HG02642 (cell line): ENCODE data around the gene ZBTB12.
"Not testable (repeated sequence)": the region's sequence is repeated elsewhere in the genome, so short reads cannot be mapped to it uniquely, and the experiment has no call there.

Source experiments
- ATAC-seq: cut with Tn5 transposase; IDR thresholded peaks from one replicate; pipeline ENCODE4 v1.9.1; 2021; ENCODE audit warnings: mild to moderate bottlenecking; ENCODE audit not compliant: unreplicated experiment, poor library complexity

ZBTB12 gene

GRCh38 chr6:31901953-31902643, at the start of gene ZBTB12:
Gene ZBTB12 (minus strand): TSS chr6:31902086. CDS start chr6:31901305, 781 bp downstream.
- ATAC-seq, result peak; percentile 47

- no peak for ATAC-seq
These were observed 48.2 kb upstream of the ZBTB12 start for GRCh38 chr6:31949926-31950548.

DNA sequence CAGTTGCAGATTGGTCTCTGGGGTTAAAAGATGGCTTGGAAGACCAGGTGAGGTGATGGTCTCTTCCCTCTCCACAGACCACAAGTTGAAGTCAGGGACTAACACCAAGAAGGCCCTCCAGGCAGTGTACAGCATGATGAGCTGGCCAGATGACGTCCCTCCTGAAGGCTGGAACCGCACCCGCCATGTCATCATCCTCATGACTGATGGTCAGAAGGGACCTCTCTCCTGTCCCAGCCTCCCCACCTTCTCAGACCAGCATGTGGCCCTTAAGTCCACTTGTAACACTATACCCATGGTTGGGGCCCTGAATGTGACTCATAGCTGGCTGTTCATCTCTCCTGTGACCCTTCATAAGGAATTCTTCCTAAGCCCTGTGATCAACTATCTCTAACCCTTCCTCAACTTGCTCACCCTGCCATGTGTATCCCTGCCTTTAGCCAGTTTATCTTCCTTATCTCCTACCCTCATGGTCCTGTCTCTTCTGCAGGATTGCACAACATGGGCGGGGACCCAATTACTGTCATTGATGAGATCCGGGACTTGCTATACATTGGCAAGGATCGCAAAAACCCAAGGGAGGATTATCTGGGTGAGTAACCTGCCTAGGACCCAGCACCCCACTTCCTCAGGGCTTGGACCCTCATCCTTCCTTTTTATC, 47.0 kb upstream of the ZBTB12 start:
- ATAC-seq, result no peak

- no peak for ATAC-seq
These were observed 46.4 kb upstream of the ZBTB12 start for GRCh38 chr6:31948306-31948705.

- no peak for ATAC-seq
These were observed 46.0 kb upstream of the ZBTB12 start for GRCh38 chr6:31947864-31948263.

DNA sequence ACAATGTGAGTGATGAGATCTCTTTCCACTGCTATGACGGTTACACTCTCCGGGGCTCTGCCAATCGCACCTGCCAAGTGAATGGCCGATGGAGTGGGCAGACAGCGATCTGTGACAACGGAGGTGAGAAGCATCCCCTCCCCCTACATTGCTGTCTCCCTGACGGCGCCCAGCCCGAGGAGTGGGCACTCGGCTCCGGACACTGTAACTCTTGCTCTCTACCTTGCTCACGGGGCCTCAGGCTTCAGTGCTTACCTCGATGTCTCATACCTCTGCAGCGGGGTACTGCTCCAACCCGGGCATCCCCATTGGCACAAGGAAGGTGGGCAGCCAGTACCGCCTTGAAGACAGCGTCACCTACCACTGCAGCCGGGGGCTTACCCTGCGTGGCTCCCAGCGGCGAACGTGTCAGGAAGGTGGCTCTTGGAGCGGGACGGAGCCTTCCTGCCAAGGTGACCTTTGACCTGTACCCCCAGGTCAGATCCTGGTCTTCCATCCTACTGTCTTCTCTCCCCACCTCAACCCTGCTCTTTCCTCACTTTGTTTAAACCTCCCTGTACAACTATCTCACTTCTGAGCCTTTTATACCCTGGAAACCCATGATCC, 45.3 kb upstream of the ZBTB12 start:
- ATAC-seq, result no peak

DNA sequence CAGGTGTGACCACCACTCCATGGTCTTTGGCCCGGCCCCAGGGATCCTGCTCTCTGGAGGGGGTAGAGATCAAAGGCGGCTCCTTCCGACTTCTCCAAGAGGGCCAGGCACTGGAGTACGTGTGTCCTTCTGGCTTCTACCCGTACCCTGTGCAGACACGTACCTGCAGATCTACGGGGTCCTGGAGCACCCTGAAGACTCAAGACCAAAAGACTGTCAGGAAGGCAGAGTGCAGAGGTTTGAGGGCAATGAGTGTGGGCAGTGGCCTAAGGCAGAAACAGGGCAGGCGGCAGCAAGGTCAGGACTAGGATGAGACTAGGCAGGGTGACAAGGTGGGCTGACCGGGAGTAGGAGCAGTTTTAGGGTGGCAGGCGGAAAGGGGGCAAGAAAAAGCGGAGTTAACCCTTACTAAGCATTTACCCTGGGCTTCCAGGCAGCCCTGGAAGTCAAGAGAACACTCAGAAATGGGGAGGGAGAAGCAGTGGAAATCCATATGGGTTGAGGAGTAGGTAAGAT, 44.5 kb upstream of the ZBTB12 start:
- ATAC-seq, result no peak

- no peak for ATAC-seq
These were observed 43.9 kb upstream of the ZBTB12 start, which contains the start of gene CFB for GRCh38 chr6:31945507-31946369. Gene CFB (plus strand): TSS chr6:31946095. CDS start chr6:31946222, 127 bp downstream.

GRCh38 chr6:31945154-31945506, 43.2 kb upstream of the ZBTB12 start:
- ATAC-seq, result no peak

- no peak for ATAC-seq
These were observed 41.9 kb upstream of the ZBTB12 start for GRCh38 chr6:31943742-31944141.

- no peak for ATAC-seq
These were observed 38.4 kb upstream of the ZBTB12 start for GRCh38 chr6:31940256-31940664.

GRCh38 chr6:31935823-31936222, 33.9 kb upstream of the ZBTB12 start:
- no peak for ATAC-seq

- ATAC-seq, result no peak
These were observed 33.1 kb upstream of the ZBTB12 start for GRCh38 chr6:31935021-31935420.

DNA sequence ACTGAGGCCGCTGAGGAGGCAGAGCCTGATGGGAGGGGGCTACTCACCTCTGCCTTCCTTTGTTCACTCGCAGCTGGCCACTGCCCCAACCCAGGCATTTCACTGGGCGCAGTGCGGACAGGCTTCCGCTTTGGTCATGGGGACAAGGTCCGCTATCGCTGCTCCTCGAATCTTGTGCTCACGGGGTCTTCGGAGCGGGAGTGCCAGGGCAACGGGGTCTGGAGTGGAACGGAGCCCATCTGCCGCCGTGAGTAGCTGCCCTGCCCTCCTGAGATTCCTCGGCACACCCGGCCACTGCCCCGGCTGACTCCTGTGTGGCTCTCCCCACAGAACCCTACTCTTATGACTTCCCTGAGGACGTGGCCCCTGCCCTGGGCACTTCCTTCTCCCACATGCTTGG, 31.7 kb upstream of the ZBTB12 start:
- no peak for ATAC-seq

- not testable (repeated sequence) for ATAC-seq
These were observed 30.3 kb upstream of the ZBTB12 start for GRCh38 chr6:31932137-31932536.

DNA sequence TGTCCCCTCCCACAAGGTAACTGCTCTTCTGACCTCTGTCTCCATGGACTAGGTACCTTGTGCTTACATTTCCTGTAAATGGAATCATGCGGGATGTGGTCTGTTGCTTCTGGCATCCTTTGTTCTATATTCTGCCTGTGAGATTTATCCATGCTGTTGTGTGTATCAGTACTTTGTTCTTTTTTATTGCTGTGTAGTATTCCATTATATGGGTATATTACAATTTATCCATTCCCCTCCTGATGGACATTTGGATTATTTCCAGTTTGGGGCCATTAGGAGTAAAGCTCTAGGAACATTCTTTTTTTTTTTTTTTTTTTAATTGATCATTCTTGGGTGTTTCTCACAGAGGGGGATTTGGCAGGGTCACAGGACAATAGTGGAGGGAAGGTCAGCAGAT, 29.1 kb upstream of the ZBTB12 start:
- ATAC-seq, result no peak

- ATAC-seq, result no peak
These were observed 26.7 kb upstream of the ZBTB12 start for GRCh38 chr6:31928672-31928939.

DNA sequence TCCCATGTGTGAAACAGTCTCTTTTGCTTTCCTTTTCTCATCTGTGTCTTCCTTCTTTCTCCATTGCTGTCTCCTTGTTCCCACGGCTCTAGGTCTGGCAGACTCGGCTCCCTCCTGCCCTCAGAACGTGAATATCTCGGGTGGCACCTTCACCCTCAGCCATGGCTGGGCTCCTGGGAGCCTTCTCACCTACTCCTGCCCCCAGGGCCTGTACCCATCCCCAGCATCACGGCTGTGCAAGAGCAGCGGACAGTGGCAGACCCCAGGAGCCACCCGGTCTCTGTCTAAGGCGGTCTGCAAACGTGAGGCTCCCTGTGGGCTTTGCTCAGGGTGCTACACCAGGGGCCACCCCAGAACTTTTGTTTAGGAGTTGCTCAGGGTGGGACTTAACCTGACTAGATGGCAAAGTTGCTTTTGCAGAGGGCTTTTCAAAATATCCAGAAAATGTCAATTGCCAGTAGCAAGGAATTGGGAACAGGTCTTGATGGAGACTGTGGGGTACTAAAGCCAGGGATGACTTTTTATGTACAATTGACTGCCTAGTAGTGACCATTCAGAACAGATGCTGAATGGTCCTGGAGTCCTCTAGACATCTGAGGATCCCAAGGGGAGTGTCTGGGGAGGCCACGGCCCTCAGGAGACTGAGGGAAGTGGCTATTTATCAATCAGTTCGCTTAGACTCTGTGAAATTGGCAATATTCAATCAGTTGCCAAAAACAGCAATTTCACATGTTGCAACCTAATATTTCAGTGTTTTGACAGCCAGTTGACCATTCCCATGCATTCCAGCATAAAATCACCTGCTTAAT, 26.2 kb upstream of the ZBTB12 start:
- ATAC-seq, result no peak

DNA sequence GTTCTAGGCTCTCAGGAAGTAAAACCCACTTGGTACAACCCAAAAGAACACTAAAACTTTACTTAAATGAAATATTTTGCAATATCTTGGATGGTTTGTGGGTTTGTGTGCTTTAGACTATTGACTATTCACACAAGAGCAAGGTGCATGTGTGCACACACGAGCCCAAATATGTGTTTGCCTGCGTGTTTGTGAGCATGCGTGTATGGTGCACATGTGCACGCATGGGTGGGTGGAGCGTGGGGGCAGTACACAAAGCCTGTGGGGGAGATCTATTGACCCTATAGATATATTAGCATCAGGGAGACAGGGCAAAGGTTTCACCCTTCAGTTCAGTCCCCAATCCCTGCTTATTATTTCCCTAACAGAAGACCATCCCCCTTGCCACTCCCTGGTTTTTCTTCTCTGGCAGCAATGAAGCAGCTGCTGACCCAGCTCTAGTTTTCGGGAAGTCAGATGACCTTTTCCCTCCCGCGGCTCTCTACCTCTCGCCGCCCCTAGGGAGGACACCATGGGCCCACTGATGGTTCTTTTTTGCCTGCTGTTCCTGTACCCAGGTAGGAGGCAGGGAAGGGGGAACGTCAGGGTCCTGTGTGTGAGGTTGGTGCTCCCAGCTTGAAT, 25.5 kb upstream of the ZBTB12 start, which contains the start of gene C2:
Gene C2, plus strand, starts transcription at position 476 of the 621 bp plus-strand sequence. Its CDS starts 36 bp downstream, at position 512.
- no peak for ATAC-seq
